ENCODE data around the gene ADCY7. TPM values are rescaled to one million over a fixed set of nuclear protein-coding genes. Genes with fewer than 3 reads are reported as not detected.

The ADCY7 gene
- total and polyA plus RNA-seq, 9 of the 15 experiments (the other 6 are each of a cell fraction or from before 2014, with no cell fraction given), result 2.3 to 108 (median 28.6) TPM

DNA sequence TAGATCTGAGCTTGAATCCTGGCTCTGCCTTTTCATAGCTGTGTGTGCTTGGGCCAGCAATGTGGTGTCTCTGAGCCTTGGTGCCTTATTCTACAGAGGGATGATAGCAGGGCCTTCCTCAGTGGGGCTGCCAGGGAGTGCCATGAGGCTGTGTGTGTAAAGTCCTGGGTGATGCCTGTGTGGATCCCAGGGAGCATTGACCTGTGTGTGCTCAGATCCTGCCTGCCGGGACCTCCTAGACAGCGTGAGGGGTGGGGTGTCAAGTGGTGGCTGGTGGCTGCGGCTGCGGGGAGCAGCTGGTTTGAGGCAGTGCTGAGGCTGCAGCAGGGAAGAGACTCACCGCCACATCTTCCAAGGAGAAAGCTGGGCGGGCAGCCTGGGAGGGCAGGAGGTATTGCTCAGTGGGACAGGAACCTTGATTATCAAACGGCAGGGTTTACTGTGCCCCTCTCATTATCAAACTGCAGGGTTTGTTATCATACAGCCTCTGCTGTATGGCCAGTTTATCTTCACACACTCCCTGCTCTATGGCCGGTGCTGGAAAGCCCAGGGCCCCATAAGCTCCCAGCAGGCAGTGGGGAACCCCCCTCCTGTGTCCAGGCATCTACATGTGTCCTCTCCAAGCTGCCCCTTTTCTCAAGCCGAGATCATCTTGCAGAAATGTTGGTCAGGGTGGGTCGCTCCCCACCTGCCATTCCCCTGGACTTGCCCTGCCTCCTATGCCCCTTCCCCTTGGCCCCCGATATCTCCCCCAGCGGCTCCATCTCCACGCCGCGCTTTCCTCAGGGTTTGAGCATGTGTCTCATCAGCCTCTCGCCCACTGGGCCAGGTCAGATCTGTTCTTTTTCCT is 3.1 kb upstream of the ADCY7 start (continued):
- TF ChIP-seq CHCHD3 (CRISPR knock-in tag; IDR thresholded peaks at IDR 0.05) (no peak), NCOA4 (IDR thresholded peaks at IDR 0.05; ENCODE audit: partially characterized antibody) (no peak), ZNF316 (IDR thresholded peaks at IDR 0.05) (no peak), ZNF347 (CRISPR knock-in tag; IDR thresholded peaks at IDR 0.05; ENCODE audit: low read depth) (no peak), ZNF212 (CRISPR knock-in tag; IDR thresholded peaks at IDR 0.05) (no peak), ZNF311 (CRISPR knock-in tag; IDR thresholded peaks at IDR 0.05) (no peak), MTF1 (CRISPR knock-in tag; IDR thresholded peaks at IDR 0.05; ENCODE audit: borderline replicate concordance) (no peak), NR2C1 (IDR thresholded peaks at IDR 0.05) (no peak), NR2C1 (tag; IDR thresholded peaks at IDR 0.05) (no peak), JUNB (CRISPR knock-in tag; conservative IDR thresholded peaks at IDR 0.05) (no peak), GATAD2A (IDR thresholded peaks at IDR 0.05) (0 out of 2 replicates have a peak, but pooled peaks have one; percentile 11), RUNX1 (IDR thresholded peaks at IDR 0.05; ENCODE audit: low read depth) (no peak)
- TF ChIP-seq, protein P1, sequence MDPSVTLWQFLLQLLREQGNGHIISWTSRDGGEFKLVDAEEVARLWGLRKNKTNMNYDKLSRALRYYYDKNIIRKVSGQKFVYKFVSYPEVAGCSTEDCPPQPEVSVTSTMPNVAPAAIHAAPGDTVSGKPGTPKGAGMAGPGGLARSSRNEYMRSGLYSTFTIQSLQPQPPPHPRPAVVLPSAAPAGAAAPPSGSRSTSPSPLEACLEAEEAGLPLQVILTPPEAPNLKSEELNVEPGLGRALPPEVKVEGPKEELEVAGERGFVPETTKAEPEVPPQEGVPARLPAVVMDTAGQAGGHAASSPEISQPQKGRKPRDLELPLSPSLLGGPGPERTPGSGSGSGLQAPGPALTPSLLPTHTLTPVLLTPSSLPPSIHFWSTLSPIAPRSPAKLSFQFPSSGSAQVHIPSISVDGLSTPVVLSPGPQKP (CRISPR knock-in tag; IDR thresholded peaks at IDR 0.05), result no peak
- TF ChIP-seq, protein P2, sequence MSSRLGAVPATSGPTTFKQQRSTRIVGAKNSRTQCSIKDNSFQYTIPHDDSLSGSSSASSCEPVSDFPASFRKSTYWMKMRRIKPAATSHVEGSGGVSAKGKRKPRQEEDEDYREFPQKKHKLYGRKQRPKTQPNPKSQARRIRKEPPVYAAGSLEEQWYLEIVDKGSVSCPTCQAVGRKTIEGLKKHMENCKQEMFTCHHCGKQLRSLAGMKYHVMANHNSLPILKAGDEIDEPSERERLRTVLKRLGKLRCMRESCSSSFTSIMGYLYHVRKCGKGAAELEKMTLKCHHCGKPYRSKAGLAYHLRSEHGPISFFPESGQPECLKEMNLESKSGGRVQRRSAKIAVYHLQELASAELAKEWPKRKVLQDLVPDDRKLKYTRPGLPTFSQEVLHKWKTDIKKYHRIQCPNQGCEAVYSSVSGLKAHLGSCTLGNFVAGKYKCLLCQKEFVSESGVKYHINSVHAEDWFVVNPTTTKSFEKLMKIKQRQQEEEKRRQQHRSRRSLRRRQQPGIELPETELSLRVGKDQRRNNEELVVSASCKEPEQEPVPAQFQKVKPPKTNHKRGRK (tag; IDR thresholded peaks at IDR 0.05), result no peak
- TF ChIP-seq, protein P3, sequence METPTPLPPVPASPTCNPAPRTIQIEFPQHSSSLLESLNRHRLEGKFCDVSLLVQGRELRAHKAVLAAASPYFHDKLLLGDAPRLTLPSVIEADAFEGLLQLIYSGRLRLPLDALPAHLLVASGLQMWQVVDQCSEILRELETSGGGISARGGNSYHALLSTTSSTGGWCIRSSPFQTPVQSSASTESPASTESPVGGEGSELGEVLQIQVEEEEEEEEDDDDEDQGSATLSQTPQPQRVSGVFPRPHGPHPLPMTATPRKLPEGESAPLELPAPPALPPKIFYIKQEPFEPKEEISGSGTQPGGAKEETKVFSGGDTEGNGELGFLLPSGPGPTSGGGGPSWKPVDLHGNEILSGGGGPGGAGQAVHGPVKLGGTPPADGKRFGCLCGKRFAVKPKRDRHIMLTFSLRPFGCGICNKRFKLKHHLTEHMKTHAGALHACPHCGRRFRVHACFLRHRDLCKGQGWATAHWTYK (CRISPR knock-in tag; IDR thresholded peaks at IDR 0.05), result no peak
- TF ChIP-seq, protein P4, sequence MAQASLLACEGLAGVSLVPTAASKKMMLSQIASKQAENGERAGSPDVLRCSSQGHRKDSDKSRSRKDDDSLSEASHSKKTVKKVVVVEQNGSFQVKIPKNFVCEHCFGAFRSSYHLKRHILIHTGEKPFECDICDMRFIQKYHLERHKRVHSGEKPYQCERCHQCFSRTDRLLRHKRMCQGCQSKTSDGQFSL (CRISPR knock-in tag; IDR thresholded peaks at IDR 0.05), result peak; percentile 53; the same call in 1 of the 2 replicates
- TF ChIP-seq, protein P4 (tag; IDR thresholded peaks at IDR 0.05), result no peak
- TF ChIP-seq, protein P5, sequence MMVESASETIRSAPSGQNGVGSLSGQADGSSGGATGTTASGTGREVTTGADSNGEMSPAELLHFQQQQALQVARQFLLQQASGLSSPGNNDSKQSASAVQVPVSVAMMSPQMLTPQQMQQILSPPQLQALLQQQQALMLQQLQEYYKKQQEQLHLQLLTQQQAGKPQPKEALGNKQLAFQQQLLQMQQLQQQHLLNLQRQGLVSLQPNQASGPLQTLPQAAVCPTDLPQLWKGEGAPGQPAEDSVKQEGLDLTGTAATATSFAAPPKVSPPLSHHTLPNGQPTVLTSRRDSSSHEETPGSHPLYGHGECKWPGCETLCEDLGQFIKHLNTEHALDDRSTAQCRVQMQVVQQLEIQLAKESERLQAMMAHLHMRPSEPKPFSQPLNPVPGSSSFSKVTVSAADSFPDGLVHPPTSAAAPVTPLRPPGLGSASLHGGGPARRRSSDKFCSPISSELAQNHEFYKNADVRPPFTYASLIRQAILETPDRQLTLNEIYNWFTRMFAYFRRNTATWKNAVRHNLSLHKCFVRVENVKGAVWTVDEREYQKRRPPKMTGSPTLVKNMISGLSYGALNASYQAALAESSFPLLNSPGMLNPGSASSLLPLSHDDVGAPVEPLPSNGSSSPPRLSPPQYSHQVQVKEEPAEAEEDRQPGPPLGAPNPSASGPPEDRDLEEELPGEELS (CRISPR knock-in tag; IDR thresholded peaks at IDR 0.05; ENCODE audit: borderline replicate concordance), result no peak
- TF ChIP-seq, protein P6, sequence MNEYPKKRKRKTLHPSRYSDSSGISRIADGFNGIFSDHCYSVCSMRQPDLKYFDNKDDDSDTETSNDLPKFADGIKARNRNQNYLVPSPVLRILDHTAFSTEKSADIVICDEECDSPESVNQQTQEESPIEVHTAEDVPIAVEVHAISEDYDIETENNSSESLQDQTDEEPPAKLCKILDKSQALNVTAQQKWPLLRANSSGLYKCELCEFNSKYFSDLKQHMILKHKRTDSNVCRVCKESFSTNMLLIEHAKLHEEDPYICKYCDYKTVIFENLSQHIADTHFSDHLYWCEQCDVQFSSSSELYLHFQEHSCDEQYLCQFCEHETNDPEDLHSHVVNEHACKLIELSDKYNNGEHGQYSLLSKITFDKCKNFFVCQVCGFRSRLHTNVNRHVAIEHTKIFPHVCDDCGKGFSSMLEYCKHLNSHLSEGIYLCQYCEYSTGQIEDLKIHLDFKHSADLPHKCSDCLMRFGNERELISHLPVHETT (CRISPR knock-in tag; conservative IDR thresholded peaks at IDR 0.05 in 1 of 2, IDR thresholded peaks at IDR 0.05 in 1 of 2), result peak in 1 of 2 experiments; percentile 35; a peak in 1 of 4 replicates
